Spleen (tissue), 7 donors: Measurements from ENCODE around the gene CHRND.

ENCODE experiments used
- POLR2AphosphoS5 ChIP-seq, 3 donors: sonication (generic); formaldehyde crosslinking; IDR thresholded peaks; one replicate each; pipeline ENCODE4 v1.5.1; 2017; ENCODE audit warnings: antibody characterized with exemption in 3 of 3
- TF ChIP-seq, protein P1 (sequence below), 11 experiments: fragments of 200-600 bp in 7 of 11; fragments of 450-650 bp in 4 of 11; sonication (generic) in 4 of 11; IDR thresholded peaks in 8 of 11; conservative IDR thresholded peaks in 3 of 11; 1 replicate in 7 of 11; 2 replicates in 4 of 11; pipeline versions ENCODE4 v1.4.0 to v1.8.0; 2016 to 2021; ENCODE audit warnings: antibody characterized with exemption in 11 of 11, inconsistent platforms in 4 of 11, mild to moderate bottlenecking in 1 of 11
- donor health status: DM: no; HTN: no; CAD: no; lungs with moderate emphysema.
- donor health status: DM: no; HTN: no; CAD: no.
- donor health status: DM: no; HTN: no; CAD: no.

GRCh38 chr2:232482301-232483238 lies 43.4 kb upstream of the CHRND start:
- TF ChIP-seq, protein P1, sequence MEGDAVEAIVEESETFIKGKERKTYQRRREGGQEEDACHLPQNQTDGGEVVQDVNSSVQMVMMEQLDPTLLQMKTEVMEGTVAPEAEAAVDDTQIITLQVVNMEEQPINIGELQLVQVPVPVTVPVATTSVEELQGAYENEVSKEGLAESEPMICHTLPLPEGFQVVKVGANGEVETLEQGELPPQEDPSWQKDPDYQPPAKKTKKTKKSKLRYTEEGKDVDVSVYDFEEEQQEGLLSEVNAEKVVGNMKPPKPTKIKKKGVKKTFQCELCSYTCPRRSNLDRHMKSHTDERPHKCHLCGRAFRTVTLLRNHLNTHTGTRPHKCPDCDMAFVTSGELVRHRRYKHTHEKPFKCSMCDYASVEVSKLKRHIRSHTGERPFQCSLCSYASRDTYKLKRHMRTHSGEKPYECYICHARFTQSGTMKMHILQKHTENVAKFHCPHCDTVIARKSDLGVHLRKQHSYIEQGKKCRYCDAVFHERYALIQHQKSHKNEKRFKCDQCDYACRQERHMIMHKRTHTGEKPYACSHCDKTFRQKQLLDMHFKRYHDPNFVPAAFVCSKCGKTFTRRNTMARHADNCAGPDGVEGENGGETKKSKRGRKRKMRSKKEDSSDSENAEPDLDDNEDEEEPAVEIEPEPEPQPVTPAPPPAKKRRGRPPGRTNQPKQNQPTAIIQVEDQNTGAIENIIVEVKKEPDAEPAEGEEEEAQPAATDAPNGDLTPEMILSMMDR (IDR thresholded peaks at IDR 0.05 in 8 of 11, conservative IDR thresholded peaks at IDR 0.05 in 3 of 11), result no peak
- TF ChIP-seq POLR2AphosphoS5 (IDR thresholded peaks at IDR 0.05), result no peak
